Measurements from ENCODE around the gene MINPP1. TPM values are rescaled to one million over a fixed set of nuclear protein-coding genes. Genes with fewer than 3 reads are reported as not detected.

Gene MINPP1
- total RNA-seq, 1 experiment from 2014 or later: 37.0 TPM

GRCh38 chr10:87558333-87558732 is 53.6 kb downstream of the MINPP1 start:
- CTCF ChIA-PET: no interaction called here
- no peak overlapping the region for H3K27ac ChIP-seq (ENCODE audit: low read length)
- in situ Hi-C loops (cut with HindIII; ENCODE audit: low pct_unique_long_range_greater_than_20kb, low sequenced_read_pairs): no loop called here
- H3K4me3 ChIP-seq (ENCODE audit: low read depth in 2 of 2, low read length in 2 of 2): no peak overlapping the region
- POLR2A ChIA-PET: no interaction called here
- intact Hi-C loops (cut with micrococcal nuclease; ENCODE audit: unreplicated experiment): no loop called here
- no peak for ATAC-seq
- TF ChIP-seq SIN3A (IDR thresholded peaks at IDR 0.05; ENCODE audit: borderline replicate concordance, insufficient read depth, low read depth, low read length) (no peak), TCF7L2 (IDR thresholded peaks at IDR 0.05; ENCODE audit: low read depth, low read length) (no peak)
- no peaks in the 10 kb centered on the region for H3K27me3 ChIP-seq (ENCODE audit: control insufficient read depth, insufficient read depth, low read length)
- no peaks in the 10 kb centered on the region for H3K4me1 ChIP-seq (ENCODE audit: control insufficient read depth, insufficient read depth, low read length)
- no TSS peak for BruUV-seq (replicated peaks)
- DNase-seq (ENCODE audit: low read depth, low spot score): no peak
- H3K9me3 ChIP-seq (ENCODE audit: control insufficient read depth, insufficient read depth, low read depth, low read length): peaks cover 3% of the 10 kb centered on the region; the same call in 1 of the 2 replicates
- no peaks in the 10 kb centered on the region for H3K36me3 ChIP-seq (ENCODE audit: control insufficient read depth, insufficient read depth, low read length)

- CTCF ChIA-PET: no interaction called here
- Histone ChIP-seq H3K9me3 (ENCODE audit: control insufficient read depth, insufficient read depth, low read depth, low read length) (peaks cover 3% of the 10 kb centered on the region; the same call in 1 of the 2 replicates), H3K27ac (ENCODE audit: low read length) (no peak overlapping the region), H3K36me3 (ENCODE audit: control insufficient read depth, insufficient read depth, low read length) (no peaks in the 10 kb centered on the region), H3K27me3 (ENCODE audit: control insufficient read depth, insufficient read depth, low read length) (no peaks in the 10 kb centered on the region), H3K4me3 (ENCODE audit: low read depth in 2 of 2, low read length in 2 of 2) (no peak overlapping the region), H3K4me1 (ENCODE audit: control insufficient read depth, insufficient read depth, low read length) (no peaks in the 10 kb centered on the region)
- POLR2A ChIA-PET: no interaction called here
- ATAC-seq (no peak), DNase-seq (ENCODE audit: low read depth, low spot score) (no peak)
- in situ Hi-C loops (cut with HindIII; ENCODE audit: low pct_unique_long_range_greater_than_20kb, low sequenced_read_pairs): no loop called here
- TF ChIP-seq, protein P1, sequence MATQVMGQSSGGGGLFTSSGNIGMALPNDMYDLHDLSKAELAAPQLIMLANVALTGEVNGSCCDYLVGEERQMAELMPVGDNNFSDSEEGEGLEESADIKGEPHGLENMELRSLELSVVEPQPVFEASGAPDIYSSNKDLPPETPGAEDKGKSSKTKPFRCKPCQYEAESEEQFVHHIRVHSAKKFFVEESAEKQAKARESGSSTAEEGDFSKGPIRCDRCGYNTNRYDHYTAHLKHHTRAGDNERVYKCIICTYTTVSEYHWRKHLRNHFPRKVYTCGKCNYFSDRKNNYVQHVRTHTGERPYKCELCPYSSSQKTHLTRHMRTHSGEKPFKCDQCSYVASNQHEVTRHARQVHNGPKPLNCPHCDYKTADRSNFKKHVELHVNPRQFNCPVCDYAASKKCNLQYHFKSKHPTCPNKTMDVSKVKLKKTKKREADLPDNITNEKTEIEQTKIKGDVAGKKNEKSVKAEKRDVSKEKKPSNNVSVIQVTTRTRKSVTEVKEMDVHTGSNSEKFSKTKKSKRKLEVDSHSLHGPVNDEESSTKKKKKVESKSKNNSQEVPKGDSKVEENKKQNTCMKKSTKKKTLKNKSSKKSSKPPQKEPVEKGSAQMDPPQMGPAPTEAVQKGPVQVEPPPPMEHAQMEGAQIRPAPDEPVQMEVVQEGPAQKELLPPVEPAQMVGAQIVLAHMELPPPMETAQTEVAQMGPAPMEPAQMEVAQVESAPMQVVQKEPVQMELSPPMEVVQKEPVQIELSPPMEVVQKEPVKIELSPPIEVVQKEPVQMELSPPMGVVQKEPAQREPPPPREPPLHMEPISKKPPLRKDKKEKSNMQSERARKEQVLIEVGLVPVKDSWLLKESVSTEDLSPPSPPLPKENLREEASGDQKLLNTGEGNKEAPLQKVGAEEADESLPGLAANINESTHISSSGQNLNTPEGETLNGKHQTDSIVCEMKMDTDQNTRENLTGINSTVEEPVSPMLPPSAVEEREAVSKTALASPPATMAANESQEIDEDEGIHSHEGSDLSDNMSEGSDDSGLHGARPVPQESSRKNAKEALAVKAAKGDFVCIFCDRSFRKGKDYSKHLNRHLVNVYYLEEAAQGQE (IDR thresholded peaks at IDR 0.05; ENCODE audit: insufficient read depth in 1 of 2, low read depth in 2 of 2, low read length in 1 of 2): no peak
- TF ChIP-seq SIN3A (IDR thresholded peaks at IDR 0.05; ENCODE audit: borderline replicate concordance, insufficient read depth, low read depth, low read length) (no peak), TCF7L2 (IDR thresholded peaks at IDR 0.05; ENCODE audit: low read depth, low read length) (no peak), POLR2AphosphoS5 (IDR thresholded peaks at IDR 0.05; ENCODE audit: low read depth, low read length) (no peak)
- TF ChIP-seq, protein P2, sequence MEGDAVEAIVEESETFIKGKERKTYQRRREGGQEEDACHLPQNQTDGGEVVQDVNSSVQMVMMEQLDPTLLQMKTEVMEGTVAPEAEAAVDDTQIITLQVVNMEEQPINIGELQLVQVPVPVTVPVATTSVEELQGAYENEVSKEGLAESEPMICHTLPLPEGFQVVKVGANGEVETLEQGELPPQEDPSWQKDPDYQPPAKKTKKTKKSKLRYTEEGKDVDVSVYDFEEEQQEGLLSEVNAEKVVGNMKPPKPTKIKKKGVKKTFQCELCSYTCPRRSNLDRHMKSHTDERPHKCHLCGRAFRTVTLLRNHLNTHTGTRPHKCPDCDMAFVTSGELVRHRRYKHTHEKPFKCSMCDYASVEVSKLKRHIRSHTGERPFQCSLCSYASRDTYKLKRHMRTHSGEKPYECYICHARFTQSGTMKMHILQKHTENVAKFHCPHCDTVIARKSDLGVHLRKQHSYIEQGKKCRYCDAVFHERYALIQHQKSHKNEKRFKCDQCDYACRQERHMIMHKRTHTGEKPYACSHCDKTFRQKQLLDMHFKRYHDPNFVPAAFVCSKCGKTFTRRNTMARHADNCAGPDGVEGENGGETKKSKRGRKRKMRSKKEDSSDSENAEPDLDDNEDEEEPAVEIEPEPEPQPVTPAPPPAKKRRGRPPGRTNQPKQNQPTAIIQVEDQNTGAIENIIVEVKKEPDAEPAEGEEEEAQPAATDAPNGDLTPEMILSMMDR (IDR thresholded peaks at IDR 0.05): no peak
- intact Hi-C loops (cut with micrococcal nuclease; ENCODE audit: unreplicated experiment): no loop called here
- no TSS peak for BruUV-seq (replicated peaks)
Observed at GRCh38 chr10:87559392-87559791, 54.7 kb downstream of the MINPP1 start.

DNA sequence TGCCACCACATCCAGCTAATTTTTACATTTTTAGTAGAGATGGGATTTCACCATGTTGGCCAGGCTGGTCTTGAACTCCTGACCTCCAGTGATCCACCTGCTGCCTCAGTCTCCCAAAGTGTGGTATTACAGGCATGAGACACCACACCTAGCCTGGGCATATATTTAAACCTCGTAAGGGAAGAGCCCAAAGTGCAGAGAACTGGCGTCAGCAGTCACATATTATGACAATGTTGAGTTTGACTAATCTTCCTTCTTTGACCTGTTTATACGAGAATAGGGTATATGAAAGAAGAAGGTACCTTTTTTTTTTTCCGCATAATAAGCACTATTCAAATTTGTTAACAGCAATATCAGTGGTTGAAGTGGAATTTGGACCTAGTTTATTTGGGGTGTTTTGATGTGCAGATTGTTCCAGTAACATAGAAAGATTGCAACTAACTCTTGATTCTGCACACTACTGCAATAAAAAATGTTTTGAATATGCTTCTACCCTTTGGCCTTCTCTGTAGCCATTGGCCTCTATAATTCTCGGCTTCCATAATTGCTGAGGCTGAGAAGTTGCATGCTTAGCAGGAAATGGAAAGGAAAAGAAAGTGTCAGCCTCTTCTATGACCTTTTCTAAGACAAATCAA is 55.9 kb downstream of the MINPP1 start:
- Histone ChIP-seq H3K4me3 (ENCODE audit: low read depth in 2 of 2, low read length in 2 of 2) (no peak overlapping the region), H3K36me3 (ENCODE audit: control insufficient read depth, insufficient read depth, low read length) (no peaks in the 10 kb centered on the region), H3K4me1 (ENCODE audit: control insufficient read depth, insufficient read depth, low read length) (no peaks in the 10 kb centered on the region), H3K27ac (ENCODE audit: low read length) (no peak overlapping the region), H3K27me3 (ENCODE audit: control insufficient read depth, insufficient read depth, low read length) (no peaks in the 10 kb centered on the region), H3K9me3 (ENCODE audit: control insufficient read depth, insufficient read depth, low read depth, low read length) (peaks cover 9% of the 10 kb centered on the region; the same call in 1 of the 2 replicates)
- no peak for ATAC-seq
- in situ Hi-C loops (cut with HindIII; ENCODE audit: low pct_unique_long_range_greater_than_20kb, low sequenced_read_pairs) (no loop called here), intact Hi-C loops (cut with micrococcal nuclease; ENCODE audit: unreplicated experiment) (no loop called here)
- no TSS peak for BruUV-seq (replicated peaks)
- CTCF ChIA-PET: no interaction called here
- no peak for DNase-seq (ENCODE audit: low read depth, low spot score)
- POLR2A ChIA-PET: no interaction called here
- TF ChIP-seq SIN3A (IDR thresholded peaks at IDR 0.05; ENCODE audit: borderline replicate concordance, insufficient read depth, low read depth, low read length): no peak
- TF ChIP-seq, protein P2 (IDR thresholded peaks at IDR 0.05): no peak
- no peak for TF ChIP-seq TCF7L2 (IDR thresholded peaks at IDR 0.05; ENCODE audit: low read depth, low read length)
- TF ChIP-seq, protein P1 (IDR thresholded peaks at IDR 0.05; ENCODE audit: insufficient read depth in 1 of 2, low read depth in 2 of 2, low read length in 1 of 2): no peak
- no peak for TF ChIP-seq POLR2AphosphoS5 (IDR thresholded peaks at IDR 0.05; ENCODE audit: low read depth, low read length)
